HG03460 (cell line): ENCODE results near the gene UPK3BL2.
"Not testable (repeated sequence)": the region's sequence is repeated elsewhere in the genome, so short reads cannot be mapped to it uniquely, and the experiment has no call there.

Experiments used
- ATAC-seq: cut with Tn5 transposase; IDR thresholded peaks from one replicate; pipeline ENCODE4 v1.9.1; 2021; ENCODE audit not compliant: unreplicated experiment

Gene UPK3BL2, protein sequence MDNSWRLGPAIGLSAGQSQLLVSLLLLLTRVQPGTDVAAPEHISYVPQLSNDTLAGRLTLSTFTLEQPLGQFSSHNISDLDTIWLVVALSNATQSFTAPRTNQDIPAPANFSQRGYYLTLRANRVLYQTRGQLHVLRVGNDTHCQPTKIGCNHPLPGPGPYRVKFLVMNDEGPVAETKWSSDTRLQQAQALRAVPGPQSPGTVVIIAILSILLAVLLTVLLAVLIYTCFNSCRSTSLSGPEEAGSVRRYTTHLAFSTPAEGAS

DNA sequence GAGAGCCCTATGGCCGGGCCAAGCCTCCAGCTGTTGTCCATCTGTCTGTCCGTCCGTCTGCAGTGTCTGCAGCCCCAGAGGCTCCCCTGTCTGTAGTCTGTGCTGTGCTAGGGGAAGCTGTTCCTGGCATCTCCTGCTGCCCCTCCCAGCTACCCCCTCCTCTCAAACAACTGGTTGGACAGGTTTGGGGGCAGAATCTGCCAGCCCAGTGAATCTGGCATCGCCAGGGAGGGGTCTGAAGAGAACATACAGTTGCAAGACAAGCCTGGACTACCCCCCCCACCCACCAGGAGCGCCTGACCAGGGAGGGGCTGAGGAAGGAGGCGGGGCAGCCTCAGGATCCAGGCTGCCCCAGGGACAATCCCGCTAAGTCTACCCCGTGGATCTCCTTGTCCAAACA lies at the start of gene UPK3BL2:
TSS of gene UPK3BL2 (minus strand) at position 101 of the 400 bp plus-strand sequence. CDS start at position 41, 60 bp downstream.
- not testable (repeated sequence) for ATAC-seq

DNA sequence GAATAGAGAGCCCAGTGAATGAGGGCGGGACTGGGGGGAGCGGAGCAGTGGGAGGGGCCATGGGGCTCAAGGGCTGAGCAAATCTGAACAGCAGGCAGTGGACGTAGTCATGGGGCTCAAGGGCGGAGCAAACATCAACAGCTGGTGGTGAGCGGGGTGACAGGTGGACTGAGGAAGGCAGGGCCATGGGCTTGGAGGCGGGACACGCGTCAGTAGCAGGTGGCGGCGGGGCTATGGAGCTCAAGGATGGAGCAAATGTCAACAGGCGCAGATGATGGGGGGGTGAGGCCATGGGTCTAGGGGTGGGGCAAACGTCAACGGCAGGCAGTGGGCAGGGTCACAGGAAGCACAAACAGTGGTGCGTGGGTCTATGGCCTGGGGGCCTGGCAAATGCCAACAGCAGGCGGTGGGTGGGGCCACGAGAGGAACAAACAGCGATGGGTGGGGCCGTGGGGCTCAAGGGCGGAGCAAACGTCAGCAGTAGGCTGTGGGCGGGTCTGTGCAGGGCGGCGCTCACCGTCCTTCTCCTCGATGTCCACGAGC lies 49.1 kb upstream of the UPK3BL2 start:
- peak; percentile 62 for ATAC-seq

DNA sequence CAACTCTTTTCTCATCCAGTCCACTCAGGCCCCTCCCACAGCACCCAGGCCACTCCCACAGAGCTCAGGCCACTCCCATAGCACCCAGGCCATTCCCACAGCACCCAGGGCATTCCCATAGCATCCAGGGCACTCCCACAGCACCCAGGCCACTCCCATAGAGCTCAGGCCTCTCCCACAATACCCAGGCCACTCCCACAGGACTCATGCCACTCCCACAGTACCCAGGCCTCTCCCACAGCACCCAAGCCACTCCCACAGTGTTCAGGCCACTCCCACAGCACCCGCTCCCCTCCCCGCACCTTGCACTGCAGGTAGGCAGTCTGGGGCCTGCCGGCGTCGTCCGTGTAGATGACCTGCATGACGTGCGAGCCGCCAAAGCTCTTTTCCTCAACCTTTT lies 46.4 kb upstream of the UPK3BL2 start:
- ATAC-seq = not testable (repeated sequence)

DNA sequence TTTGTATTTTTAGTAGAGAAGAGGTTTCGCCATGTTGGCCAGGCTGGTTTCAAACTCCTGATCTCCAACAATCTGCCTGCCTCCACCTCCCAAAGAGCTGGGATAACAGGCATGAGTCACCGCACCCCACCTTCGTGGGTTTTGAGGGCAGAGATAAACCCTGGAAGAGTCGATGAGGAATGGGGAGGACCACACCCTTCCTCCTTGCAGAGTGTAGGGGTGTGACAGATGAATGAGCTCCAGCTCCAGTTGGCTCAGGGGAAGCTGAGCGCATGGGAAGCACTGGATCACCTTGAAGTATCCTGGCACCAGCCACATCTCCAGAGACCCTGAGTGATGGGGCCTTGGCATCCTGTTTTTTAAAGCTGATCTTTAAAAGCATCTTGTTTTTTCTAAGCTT lies 40.0 kb upstream of the UPK3BL2 start:
- not testable (repeated sequence) for ATAC-seq

DNA sequence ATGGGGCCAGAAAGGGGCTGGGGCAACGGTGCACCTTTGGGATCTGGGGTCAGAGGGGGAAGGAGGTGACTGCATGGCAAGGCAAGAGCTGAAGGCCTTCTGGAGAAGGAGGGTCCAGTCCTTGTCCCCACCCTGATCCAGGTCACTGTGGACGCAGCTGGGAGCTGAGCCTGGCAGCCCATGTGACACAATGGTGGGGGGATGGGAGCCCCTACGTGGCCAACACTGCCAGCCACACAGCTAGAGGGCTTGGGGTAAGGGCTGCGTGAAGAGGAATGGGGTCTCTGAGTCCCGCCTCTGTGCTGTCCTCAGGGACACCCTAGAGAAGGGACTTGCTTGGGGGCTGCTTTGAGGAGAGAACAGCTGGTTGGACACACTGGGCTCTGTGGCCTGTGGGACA lies 38.2 kb upstream of the UPK3BL2 start:
- ATAC-seq = not testable (repeated sequence)

DNA sequence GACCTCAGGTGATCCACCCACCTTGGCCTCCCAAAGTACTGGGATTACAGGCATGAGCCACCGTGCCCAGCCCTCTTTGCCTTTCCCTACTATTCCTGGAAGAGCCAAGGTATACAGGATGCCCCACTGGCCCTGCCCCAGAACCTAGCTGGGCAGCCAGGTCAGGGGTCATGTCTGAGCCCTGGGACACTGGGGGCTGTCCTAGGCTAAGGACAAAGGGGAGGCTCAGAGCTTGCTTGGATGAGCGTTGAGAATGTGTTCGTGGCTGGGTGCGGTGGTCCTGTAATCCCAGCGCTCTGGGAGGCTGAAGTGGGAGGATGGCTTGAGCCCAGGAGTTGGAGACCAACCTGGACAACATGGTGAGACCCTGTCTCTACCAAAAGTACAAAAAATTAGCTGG lies 35.0 kb upstream of the UPK3BL2 start:
- ATAC-seq = not testable (repeated sequence)

DNA sequence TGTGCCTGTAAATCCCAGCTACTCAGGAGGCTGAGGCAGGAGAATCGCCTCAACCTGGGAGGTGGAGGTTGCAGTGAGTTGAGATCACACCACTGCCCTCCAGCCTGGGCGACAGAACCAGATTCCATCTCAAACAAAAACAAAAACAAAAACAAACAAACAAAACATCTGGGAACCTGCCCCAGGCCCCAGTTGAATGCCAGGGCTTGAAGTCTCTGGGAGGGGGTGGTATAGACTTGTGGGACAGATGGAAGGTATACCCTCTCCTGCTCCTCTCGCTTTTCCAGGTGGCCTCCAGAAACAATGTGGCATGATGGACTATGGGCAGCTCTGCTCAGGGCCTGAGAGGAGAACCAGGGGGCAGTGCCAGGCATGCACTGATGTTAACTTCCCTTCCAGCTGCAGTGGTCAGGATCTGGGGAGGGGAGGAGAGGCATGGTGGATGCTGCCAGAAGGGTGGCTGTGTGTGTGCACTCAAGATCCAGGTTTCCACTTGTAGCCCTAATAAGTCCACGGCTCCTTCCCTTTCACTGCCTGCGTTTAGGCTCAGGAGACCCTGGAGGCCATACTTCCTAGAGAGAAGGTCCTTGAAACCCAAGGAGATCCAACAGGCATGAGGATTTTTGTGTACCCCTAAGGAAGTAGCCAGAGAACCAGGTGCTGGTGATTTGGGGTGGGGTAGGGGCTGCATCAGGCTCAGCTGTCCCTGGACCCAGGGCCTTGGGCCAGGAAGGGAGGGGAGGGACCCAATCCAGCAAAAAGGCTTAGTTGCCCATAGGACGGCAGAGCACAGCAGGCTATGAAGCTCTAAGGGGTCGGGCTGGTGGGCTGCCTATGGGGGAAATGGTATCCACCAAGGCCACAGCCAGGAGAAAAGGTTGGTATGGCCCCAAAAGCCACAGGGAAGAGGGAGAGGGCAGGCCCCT lies 34.1 kb upstream of the UPK3BL2 start:
- not testable (repeated sequence) for ATAC-seq

DNA sequence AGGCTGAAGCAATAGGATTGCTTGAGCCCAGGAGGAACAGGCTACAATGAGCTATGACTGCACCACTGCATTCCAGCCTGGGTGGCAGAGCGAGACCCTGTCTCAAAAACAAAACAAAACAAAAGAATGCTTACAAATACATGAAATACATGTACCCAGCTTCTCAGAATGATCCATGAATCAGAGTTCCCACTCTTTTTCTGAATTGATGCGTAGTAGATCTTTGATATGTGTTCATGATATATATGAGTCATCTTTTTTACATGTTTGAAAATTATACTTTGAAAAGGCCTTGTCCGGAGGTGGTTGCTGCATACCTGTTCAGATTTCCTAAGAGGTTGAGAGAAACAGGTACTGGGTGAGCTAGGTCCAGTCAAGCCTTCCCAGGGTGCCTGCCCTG lies 32.9 kb upstream of the UPK3BL2 start:
- not testable (repeated sequence) for ATAC-seq

DNA sequence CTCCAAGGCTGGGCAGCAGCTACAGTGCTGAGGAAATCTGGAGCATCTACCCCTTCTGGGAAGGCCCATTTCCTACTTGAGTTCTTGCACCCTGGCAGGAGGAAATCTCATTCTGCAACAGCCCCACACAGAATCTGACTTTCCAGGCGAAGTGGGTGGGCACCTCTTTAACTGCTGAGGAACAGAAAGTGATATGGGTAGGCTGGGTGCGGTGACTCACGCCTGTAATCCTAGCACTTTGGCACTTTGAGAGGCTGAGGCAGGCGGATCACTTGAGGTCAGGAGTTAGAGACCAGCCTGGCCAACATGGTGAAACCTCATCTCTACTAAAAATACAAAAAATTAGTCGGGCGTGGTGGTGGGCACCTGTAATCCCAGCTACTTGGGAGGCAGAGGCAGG lies 31.1 kb upstream of the UPK3BL2 start:
- ATAC-seq = not testable (repeated sequence)

DNA sequence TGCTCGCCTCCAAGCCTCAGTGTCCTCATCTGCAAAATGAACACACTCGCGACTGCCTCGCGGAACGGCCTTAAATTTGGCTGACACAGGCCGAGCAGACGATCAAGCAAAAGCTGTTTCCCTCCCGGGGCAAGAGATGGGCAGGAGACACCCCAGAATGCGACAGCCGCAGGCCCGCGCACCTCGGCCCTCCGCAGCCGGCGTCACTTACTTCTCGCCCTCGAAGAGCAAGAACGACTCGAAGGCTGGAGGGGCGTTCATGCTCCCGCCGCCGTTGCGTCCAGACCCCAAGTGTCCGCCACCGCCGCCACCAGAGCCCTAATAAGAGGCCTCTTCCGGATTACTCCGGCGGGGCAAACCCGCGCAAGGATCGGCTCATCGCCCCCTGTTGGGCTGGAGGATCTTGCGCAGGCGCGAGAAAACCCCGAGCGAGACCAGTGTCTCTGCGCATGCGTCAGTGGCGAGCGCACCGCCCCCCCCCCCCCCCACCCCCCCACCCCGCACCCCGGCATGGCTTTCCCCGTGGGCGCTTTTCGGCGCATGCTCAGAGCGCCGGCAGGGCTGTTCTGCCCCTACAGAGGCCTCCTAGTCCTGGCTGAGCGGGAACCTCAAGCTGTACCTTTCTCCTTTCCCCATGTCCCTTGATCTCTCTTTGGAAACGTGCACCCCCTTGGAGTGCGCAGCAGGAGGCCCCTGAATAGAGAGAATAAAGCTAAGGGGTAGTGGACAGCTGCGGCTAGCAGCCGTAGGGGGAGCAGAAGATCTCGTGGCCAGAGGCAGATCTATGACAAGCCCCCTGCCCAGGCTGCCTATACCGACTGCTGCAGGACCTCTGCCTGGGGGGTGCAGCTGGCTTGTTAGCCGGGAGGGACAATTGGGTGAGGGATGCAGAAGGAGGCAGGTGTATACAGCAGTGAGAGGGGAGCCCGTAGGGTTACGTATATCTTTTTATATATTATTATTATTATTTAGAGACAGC lies 29.1 kb upstream of the UPK3BL2 start, which contains the start of gene POLR2J3:
TSS of gene POLR2J3 (minus strand) at position 323 of the 979 bp plus-strand sequence. CDS start at position 261, 62 bp downstream.
- peak; percentile 94 for ATAC-seq

DNA sequence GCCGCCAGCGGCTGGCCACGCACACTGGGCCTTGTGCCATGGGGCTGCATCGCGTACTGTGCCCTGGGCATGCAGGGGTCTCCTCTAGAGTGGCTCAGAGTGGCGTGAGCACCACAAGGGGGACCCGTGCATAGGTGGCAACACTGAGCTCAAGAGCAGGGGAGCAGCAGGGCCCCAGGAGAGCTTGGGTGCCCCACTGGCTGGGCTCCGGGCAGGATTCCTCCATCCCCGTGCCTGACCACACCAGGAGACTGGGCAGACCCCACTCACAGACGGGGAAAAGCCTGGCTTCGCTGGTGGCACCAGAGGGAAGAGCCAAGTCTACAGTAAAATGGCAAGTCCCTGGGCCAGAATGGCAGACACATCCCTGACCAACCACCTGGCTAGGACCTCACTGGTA lies 25.1 kb upstream of the UPK3BL2 start:
- ATAC-seq = not testable (repeated sequence)

DNA sequence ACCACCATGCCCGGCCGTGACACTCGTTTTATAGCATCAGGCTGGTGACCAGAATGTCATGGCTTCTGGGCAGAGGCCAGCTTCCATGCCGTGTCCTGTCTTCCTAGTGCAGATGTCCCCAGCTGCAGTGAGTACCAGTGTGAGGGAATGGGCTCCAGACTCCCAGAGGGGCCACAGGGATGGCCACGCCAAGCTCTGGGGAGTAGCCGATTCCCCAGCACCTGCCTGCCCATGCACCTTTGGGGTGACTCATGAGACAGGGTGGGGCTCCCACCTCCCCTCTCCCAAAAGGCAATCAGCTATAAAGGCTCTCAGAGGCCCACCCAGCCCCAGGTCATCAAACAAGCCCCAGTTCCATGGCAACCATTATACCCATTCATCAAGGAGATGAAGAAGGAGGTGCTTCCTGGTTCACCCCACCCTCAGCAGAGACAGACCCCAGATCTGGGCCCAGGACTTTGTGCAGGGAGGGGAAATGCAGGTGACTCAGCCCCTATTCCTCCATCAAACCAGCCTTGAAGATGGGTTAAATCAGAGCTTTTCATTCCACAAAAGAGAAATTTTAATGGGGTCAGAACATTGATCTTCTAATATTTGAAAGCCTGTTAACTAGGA lies 7.4 kb upstream of the UPK3BL2 start, which contains the start of gene SPDYE2:
TSS of gene SPDYE2 (plus strand) at position 419 of the 615 bp plus-strand sequence. CDS start 2,030 bp downstream, outside the sequence.
- not testable (repeated sequence) for ATAC-seq

DNA sequence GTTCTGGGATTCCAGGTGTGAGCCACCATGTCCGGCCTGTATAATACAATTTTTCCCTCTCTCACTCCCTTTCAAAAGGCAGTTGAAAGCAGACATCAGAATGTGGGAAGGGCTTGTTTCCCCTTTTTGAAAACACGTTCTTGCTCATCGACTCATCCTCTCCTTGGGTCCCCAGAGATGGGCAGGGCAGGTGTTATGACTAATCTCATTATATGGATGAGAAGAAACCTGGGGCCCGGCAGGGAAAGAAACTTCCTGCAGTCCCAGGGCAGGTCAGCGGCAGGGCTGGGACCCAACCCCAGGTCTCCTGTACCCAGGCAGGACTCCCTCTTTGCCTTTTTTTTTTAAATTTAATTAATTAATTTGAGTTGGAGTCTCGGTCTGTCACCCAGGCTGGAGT lies 2.9 kb upstream of the UPK3BL2 start:
- ATAC-seq = peak; percentile 80

DNA sequence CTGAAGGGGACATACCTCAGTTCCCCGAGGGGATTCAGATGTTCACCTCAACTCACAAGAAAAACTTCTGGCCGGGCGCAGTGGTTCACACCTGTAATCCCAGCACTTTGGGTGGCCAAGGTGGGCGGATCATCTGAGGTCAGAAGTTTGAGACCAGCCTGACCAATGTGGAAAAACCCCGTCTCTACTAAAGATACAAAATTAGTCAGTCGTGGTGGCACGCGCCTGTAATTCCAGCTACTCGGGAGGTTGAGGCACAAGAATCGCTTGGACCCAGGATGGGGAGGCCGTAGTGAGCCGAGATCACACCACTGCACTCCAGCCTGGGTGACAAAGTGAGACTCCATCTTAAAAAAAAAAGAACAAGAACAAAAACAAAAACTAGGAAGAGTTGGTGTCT lies 1.8 kb upstream of the UPK3BL2 start:
- not testable (repeated sequence) for ATAC-seq

DNA sequence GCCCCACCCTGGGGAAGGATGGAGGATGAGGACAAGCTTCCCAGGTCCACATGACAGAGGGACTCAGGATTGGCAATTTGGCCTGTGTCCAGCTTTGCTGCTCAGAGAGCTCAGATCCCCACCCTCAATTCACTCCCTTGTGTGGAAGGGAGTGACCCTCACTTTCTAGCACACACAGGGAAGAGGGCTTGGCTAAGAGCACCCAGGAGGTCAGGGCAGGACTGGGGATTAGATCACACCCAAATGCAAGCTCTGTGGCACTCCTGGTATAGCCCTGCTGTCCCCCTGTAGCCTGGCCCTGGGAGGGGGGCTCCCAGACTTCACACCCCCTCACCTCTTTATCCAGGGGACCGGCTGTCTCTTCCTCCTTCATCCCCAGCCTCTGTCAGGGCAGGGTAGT lies 876 bp upstream of the UPK3BL2 start:
- ATAC-seq = not testable (repeated sequence)

DNA sequence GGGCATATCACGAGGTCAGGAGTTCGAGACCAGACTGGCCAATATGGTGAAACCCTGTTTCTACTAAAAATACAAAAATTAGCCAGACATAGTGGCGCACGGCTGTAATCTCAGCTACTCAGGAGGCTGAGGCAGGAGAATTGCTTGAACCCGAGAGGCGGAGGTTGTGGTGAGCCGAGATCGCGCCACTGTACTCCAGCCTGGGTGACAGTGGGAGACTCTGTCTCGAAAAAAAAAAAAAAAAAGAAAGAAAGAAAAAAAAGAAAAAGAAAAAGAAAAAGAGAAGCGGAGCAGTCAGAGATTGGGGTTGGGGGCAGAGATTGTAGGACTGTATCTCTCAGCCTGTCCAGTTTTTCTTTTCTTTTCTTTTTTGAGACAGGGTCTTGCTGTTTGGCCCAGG lies 725 bp downstream of the UPK3BL2 start:
- ATAC-seq = not testable (repeated sequence)

DNA sequence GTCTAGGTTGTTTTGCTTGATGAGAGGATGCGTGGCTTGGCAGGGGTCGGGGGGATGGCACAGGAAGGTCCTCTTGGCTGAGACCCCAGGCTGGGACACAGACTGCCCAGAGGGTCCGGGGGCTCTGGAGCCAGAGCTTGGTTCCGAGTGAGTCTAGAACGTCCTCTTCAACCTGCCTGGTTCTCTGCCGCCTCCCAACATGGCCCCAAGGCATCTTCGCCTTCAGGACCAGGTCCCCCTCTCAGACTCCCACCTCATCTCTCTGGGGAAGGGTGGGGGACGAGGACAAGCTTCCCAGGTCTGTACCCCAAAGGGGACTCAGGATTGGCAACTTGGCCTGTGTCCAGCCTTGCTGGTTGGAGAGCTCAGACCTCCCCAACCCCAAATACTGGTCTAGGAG lies 1.4 kb downstream of the UPK3BL2 start:
- not testable (repeated sequence) for ATAC-seq

DNA sequence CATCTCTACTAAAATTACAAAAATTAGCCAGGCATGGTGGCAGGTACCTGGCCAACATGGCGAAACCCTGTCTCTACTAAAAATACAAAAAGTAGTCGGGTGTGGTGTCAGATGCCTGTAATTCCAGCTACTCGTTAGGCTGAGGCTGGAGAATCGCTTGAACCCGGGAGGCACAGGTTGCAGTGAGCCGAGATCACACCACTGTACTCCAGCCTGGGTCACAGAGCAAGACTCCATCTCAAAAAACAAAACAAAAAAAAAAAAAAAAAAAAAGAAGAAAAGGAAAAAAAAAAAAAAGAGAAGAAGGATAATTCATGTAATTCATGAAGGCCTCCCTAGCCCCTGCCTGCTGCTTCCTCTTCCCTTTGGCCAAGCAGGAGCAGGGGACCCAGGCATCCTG lies 2.9 kb downstream of the UPK3BL2 start:
- not testable (repeated sequence) for ATAC-seq

DNA sequence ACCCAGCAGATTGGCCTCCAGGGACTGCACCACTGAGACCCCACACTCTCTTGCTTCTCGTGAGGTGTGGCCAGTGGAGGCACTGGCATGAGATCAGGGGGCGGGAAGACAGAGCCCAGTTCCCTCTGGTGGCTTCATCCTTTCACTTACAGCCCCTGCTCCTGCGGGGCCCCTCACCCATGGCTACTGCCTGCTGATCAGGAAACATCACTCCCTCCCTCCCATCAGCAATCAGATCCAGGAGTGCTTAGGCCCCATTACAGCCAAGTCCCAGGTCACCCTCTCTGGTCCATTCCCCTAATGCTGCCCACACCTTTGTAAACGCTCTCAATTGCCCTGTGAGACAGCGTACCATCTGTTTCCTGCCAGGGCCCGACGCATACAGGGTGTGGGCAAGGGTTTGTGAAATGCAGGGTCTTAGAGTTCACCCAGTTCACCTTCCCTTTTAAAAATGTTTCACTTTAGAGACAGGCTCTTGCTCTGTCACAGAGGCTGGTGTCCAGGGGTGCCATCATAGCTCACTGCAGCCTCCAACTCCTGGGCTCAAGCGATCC lies 8.4 kb downstream of the UPK3BL2 start:
- ATAC-seq = not testable (repeated sequence)
